Caki2 (cell line): Measurements from ENCODE around the gene C2CD4D. TPM values are rescaled to one million over a fixed set of nuclear protein-coding genes. Genes with fewer than 3 reads are reported as not detected.
"Not testable (repeated sequence)": the region's sequence is repeated elsewhere in the genome, so short reads cannot be mapped to it uniquely, and the experiment has no call there.

ENCODE experiments used
- DNase-seq: peaks from one replicate; pipeline ENCODE4 v3.0.0-alpha.2; 2015; ENCODE audit warnings: low read depth
- in situ Hi-C: cut with HindIII; loops from 2 replicates; pipeline ENCODE4 v1.10.0; 2016; ENCODE audit warnings: low sequenced_read_pairs, low pct_unique_long_range_greater_than_20kb, mixed read lengths
- total RNA-seq: library from RNA; depleted of rRNA; stranded (reverse); fragments of >200 nt; shearing (Covaris generic); gene quantifications from 2 replicates; pipeline ENCODE4 v1.2.3, GENCODE V29; 2014; ENCODE audit warnings: low replicate concordance; rRNA removed

C2CD4D gene
- total RNA-seq = not detected in 2 replicates

GRCh38 chr1:151839457-151840403, at the start of gene C2CD4D:
C2CD4D (minus strand) TSS chr1:151839820; CDS start chr1:151838989, 831 bp downstream.
- DNase-seq = peak; percentile 89
- in situ Hi-C loops = no loop called here

GRCh38 chr1:151888972-151889570, 49.5 kb upstream of the C2CD4D start:
- in situ Hi-C loops = no loop called here
- no peak for DNase-seq

GRCh38 chr1:151887028-151887427, 47.4 kb upstream of the C2CD4D start:
- no peak for DNase-seq
- in situ Hi-C loops = no loop called here

- in situ Hi-C loops = no loop called here
- no peak for DNase-seq
These were observed 45.9 kb upstream of the C2CD4D start for GRCh38 chr1:151885479-151885878.

GRCh38 chr1:151884879-151885278, 45.3 kb upstream of the C2CD4D start:
- in situ Hi-C loops, DNase-seq: not testable (repeated sequence)

- DNase-seq, in situ Hi-C loops: not testable (repeated sequence)
These were observed 44.8 kb upstream of the C2CD4D start for GRCh38 chr1:151884445-151884844.

- DNase-seq, in situ Hi-C loops: not testable (repeated sequence)
These were observed 44.3 kb upstream of the C2CD4D start for GRCh38 chr1:151883898-151884297.

- in situ Hi-C loops, DNase-seq: not testable (repeated sequence)
These were observed 43.3 kb upstream of the C2CD4D start for GRCh38 chr1:151882918-151883317.

GRCh38 chr1:151882466-151882865, 42.8 kb upstream of the C2CD4D start:
- in situ Hi-C loops = no loop called here
- no peak for DNase-seq

GRCh38 chr1:151881479-151881878, 41.9 kb upstream of the C2CD4D start:
- no peak for DNase-seq
- in situ Hi-C loops = no loop called here

- DNase-seq = no peak
- in situ Hi-C loops = no loop called here
These were observed 35.9 kb upstream of the C2CD4D start for GRCh38 chr1:151875419-151876097.

- in situ Hi-C loops, DNase-seq: not testable (repeated sequence)
These were observed 33.2 kb upstream of the C2CD4D start for GRCh38 chr1:151872776-151873175.

GRCh38 chr1:151871284-151872030, 31.8 kb upstream of the C2CD4D start:
- in situ Hi-C loops = no loop called here
- DNase-seq = no peak

GRCh38 chr1:151868486-151868885, 28.9 kb upstream of the C2CD4D start:
- in situ Hi-C loops = no loop called here
- DNase-seq = no peak

- DNase-seq = no peak
- in situ Hi-C loops = no loop called here
These were observed 28.3 kb upstream of the C2CD4D start for GRCh38 chr1:151867765-151868411.

GRCh38 chr1:151867321-151867720, 27.7 kb upstream of the C2CD4D start:
- in situ Hi-C loops = no loop called here
- no peak for DNase-seq

- in situ Hi-C loops = no loop called here
- no peak for DNase-seq
These were observed 24.8 kb upstream of the C2CD4D start for GRCh38 chr1:151864411-151864810.

GRCh38 chr1:151862604-151863003, 23.0 kb upstream of the C2CD4D start:
- in situ Hi-C loops = no loop called here
- DNase-seq = no peak
